ENCODE data around the gene PODN. TPM values are rescaled to one million over a fixed set of nuclear protein-coding genes. Genes with fewer than 3 reads are reported as not detected.

PODN gene
- total RNA-seq, 2 experiments from 2014 or later = not detected

GRCh38 chr1:53076165-53076564 is 14.2 kb downstream of the PODN start:
- Mint-ChIP-seq H3K4me3 (no peak overlapping the region), H3K27me3 (no peaks in the 10 kb centered on the region), H3K9me3 (no peaks in the 10 kb centered on the region), H3K4me1 (ENCODE audit: low read depth) (no peaks in the 10 kb centered on the region), H3K27ac (no peak overlapping the region), H3K36me3 (ENCODE audit: low read depth) (no peaks in the 10 kb centered on the region)
- CTCF ChIA-PET = interaction anchor here (1.2 kb wide), 1 partner anchor 8 kb away, joined by 4 read pairs; no protein-coding TSS in a partner anchor
- intact Hi-C loops (cut with micrococcal nuclease) = no loop called here
- DNase-seq (no peak), ATAC-seq (no peak)
- TF ChIP-seq, protein P1, sequence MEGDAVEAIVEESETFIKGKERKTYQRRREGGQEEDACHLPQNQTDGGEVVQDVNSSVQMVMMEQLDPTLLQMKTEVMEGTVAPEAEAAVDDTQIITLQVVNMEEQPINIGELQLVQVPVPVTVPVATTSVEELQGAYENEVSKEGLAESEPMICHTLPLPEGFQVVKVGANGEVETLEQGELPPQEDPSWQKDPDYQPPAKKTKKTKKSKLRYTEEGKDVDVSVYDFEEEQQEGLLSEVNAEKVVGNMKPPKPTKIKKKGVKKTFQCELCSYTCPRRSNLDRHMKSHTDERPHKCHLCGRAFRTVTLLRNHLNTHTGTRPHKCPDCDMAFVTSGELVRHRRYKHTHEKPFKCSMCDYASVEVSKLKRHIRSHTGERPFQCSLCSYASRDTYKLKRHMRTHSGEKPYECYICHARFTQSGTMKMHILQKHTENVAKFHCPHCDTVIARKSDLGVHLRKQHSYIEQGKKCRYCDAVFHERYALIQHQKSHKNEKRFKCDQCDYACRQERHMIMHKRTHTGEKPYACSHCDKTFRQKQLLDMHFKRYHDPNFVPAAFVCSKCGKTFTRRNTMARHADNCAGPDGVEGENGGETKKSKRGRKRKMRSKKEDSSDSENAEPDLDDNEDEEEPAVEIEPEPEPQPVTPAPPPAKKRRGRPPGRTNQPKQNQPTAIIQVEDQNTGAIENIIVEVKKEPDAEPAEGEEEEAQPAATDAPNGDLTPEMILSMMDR (IDR thresholded peaks at IDR 0.05) = no peak
- POLR2A ChIA-PET = no interaction called here

DNA sequence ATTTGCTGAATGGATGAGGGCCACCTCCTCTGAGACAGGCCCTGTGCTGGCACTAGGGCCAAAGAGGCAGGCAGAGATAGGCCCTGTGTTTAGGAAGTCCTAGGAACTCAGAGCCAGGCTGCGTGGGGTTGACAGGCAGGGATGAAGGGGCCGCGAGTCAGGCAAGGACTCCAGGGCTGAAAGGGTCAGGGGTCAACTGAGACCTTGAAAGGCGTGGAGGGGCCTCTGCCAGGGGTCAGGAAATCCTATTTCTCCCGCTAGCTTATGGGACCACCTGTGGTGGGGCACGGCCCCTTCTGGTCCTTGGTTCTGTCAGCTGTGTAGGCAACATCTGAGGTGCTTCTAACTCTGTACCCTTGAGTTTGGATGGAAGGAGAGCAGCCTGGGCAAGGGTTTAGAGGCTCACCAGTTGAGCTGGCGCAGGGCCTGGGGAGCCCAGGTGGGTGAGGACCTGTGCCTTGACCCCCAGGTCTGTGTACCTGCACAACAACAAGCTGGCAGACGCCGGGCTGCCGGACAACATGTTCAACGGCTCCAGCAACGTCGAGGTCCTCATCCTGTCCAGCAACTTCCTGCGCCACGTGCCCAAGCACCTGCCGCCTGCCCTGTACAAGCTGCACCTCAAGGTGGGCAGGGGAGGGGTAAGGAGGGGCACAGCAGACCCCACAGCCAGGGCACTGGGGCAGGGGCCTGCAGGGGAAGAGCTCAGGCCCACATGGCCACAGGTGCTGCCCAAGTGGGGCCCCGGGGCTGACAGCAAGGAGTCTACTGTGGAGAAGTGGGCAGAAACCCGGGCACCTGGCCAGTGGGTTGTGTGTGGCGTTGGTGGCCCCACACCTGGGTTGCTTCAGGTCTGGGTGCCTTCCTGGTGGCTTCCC is 14.9 kb downstream of the PODN start:
- no peaks in the 10 kb centered on the region for H3K9me3 Mint-ChIP-seq
- H3K4me1 Mint-ChIP-seq (ENCODE audit: low read depth) = no peaks in the 10 kb centered on the region
- ATAC-seq = no peak
- H3K36me3 Mint-ChIP-seq (ENCODE audit: low read depth) = no peaks in the 10 kb centered on the region
- TF ChIP-seq, protein P1 (IDR thresholded peaks at IDR 0.05) = no peak
- DNase-seq = no peak
- intact Hi-C loops (cut with micrococcal nuclease) = no loop called here
- H3K27ac Mint-ChIP-seq = no peak overlapping the region
- H3K4me3 Mint-ChIP-seq = no peak overlapping the region
- H3K27me3 Mint-ChIP-seq = no peaks in the 10 kb centered on the region
- POLR2A ChIA-PET = no interaction called here
- CTCF ChIA-PET = interaction anchor here (1.2 kb wide), 1 partner anchor 9 kb away, joined by 4 read pairs; no protein-coding TSS in a partner anchor

DNA sequence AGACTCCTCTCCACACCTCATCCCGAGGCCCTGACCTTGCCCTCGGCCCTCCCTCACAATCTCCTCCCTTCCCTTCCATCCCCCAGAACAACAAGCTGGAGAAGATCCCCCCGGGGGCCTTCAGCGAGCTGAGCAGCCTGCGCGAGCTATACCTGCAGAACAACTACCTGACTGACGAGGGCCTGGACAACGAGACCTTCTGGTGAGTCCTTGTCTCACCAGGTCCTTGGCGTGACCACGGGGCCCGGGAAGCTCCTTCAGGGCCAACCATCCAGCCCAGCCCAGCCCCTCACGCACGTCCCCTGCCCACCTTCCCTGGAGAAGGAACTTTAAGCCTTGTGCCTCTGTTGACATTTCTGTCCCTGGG is 15.6 kb downstream of the PODN start:
- no peak overlapping the region for H3K27ac Mint-ChIP-seq
- no peaks in the 10 kb centered on the region for H3K4me1 Mint-ChIP-seq (ENCODE audit: low read depth)
- H3K36me3 Mint-ChIP-seq (ENCODE audit: low read depth) = no peaks in the 10 kb centered on the region
- DNase-seq (no peak), ATAC-seq (no peak)
- intact Hi-C loops (cut with micrococcal nuclease) = no loop called here
- no peak overlapping the region for H3K4me3 Mint-ChIP-seq
- TF ChIP-seq, protein P1 (IDR thresholded peaks at IDR 0.05) = no peak
- no peaks in the 10 kb centered on the region for H3K27me3 Mint-ChIP-seq
- no peaks in the 10 kb centered on the region for H3K9me3 Mint-ChIP-seq
- ChIA-PET CTCF (interaction anchor here (1.2 kb wide), 1 partner anchor 9 kb away, joined by 4 read pairs; no protein-coding TSS in a partner anchor), POLR2A (no interaction called here)

- no peaks in the 10 kb centered on the region for H3K36me3 Mint-ChIP-seq (ENCODE audit: low read depth)
- no peaks in the 10 kb centered on the region for H3K9me3 Mint-ChIP-seq
- no peak for ATAC-seq
- ChIA-PET CTCF (no interaction called here), POLR2A (interaction anchor here (1.0 kb wide), 1 partner anchor 15 kb away, joined by 3 read pairs; no protein-coding TSS in a partner anchor)
- no peak for DNase-seq
- no peaks in the 10 kb centered on the region for H3K27me3 Mint-ChIP-seq
- no peak overlapping the region for H3K27ac Mint-ChIP-seq
- intact Hi-C loops (cut with micrococcal nuclease) = no loop called here
- TF ChIP-seq, protein P1 (IDR thresholded peaks at IDR 0.05) = no peak
- no peaks in the 10 kb centered on the region for H3K4me1 Mint-ChIP-seq (ENCODE audit: low read depth)
- no peak overlapping the region for H3K4me3 Mint-ChIP-seq
Observed at GRCh38 chr1:53078333-53079101, 16.5 kb downstream of the PODN start.

DNA sequence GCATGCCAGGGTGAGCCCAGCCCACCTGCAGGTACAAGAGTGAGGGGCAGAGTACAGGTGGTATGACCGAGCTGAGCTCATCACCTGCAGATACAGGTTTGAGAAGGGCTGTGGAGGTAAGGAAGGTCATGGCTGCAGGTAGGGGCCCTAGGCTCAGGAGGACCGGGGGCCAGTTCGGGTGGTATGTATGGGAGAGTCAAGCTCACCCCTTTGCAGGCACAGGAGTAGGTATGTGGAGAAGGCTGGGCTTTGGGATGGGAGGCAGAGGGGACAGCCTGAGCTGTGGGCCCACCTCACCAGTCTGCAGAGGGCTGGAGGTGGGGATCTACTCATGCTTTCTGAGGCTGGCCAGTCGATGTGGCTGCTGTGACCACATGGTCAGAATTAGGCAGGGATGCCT is 17.2 kb downstream of the PODN start:
- ATAC-seq (no peak), DNase-seq (no peak)
- H3K27ac Mint-ChIP-seq = no peak overlapping the region
- ChIA-PET POLR2A (interaction anchor here (1.0 kb wide), 1 partner anchor 16 kb away, joined by 3 read pairs; no protein-coding TSS in a partner anchor), CTCF (no interaction called here)
- H3K36me3 Mint-ChIP-seq (ENCODE audit: low read depth) = no peaks in the 10 kb centered on the region
- H3K27me3 Mint-ChIP-seq = no peaks in the 10 kb centered on the region
- H3K4me1 Mint-ChIP-seq (ENCODE audit: low read depth) = no peaks in the 10 kb centered on the region
- TF ChIP-seq, protein P1 (IDR thresholded peaks at IDR 0.05) = no peak
- no peak overlapping the region for H3K4me3 Mint-ChIP-seq
- H3K9me3 Mint-ChIP-seq = no peaks in the 10 kb centered on the region
- intact Hi-C loops (cut with micrococcal nuclease) = no loop called here
